Right lobe of liver (tissue), 6 donors: ENCODE data around the gene LIPG. TPM values are rescaled to one million over a fixed set of nuclear protein-coding genes. Genes with fewer than 3 reads are reported as not detected.

ENCODE experiments used
- ATAC-seq, 4 donors: fragments of 200-7000 bp; cut with Tn5 transposase; one replicate each; pipeline ENCODE4 v1.9.1; 2020; ENCODE audit warnings: mild to moderate bottlenecking in 4 of 4, moderate library complexity in 4 of 4
- DNase-seq, 3 donors: peaks; one replicate each; pipeline ENCODE4 v3.0.0-alpha.2; 2020
- H3K27ac ChIP-seq, 3 donors: fragments of 200-600 bp; one replicate each; pipeline ENCODE4 v1.8.0; 2022
- H3K27me3 ChIP-seq, 2 donors: fragments of 200-600 bp; one replicate each; pipeline ENCODE4 v1.8.0; 2022
- H3K36me3 ChIP-seq, 4 donors: fragments of 200-600 bp; sonication (generic) in 1 of 4; one replicate each; pipeline versions ENCODE4 v1.5.1 to v1.8.0; 2017 to 2022; ENCODE audit warnings: control low read depth in 1 of 4
- H3K4me1 ChIP-seq, 4 donors: fragments of 200-600 bp; sonication (generic) in 1 of 4; one replicate each; pipeline versions ENCODE4 v1.5.1 to v1.8.0; 2017 to 2022; ENCODE audit warnings: control low read depth in 1 of 4
- H3K4me3 ChIP-seq, 3 donors: fragments of 200-600 bp; one replicate each; pipeline ENCODE4 v1.8.0; 2022
- H3K9me3 ChIP-seq, 4 donors: fragments of 200-600 bp; sonication (generic) in 1 of 4; one replicate each; pipeline versions ENCODE4 v1.5.1 to v1.8.0; 2017 to 2022; ENCODE audit warnings: control low read depth in 1 of 4
- CTCF ChIP-seq, 4 donors: fragments of 200-600 bp in 3 of 4; fragments of 450-650 bp in 1 of 4; IDR thresholded peaks; one replicate each; pipeline versions ENCODE4 v1.5.1 to v1.8.0; 2016 to 2022; ENCODE audit warnings: antibody characterized with exemption in 4 of 4, mild to moderate bottlenecking in 2 of 4
- POLR2A ChIP-seq: fragments of 450-650 bp; IDR thresholded peaks from one replicate; pipeline ENCODE4 v1.6.1; 2017; ENCODE audit warnings: antibody characterized with exemption, mild to moderate bottlenecking
- WGBS: methylation state at CpG from one replicate; pipeline ENCODE4 v1.1.6; 2018; ENCODE audit warnings: low coverage, low lambda C conversion rate; ENCODE audit not compliant: insufficient coverage; ENCODE audit errors: missing lambda C conversion rate; 5-methylcytosine and 5-hydroxymethylcytosine counted together
- intact Hi-C, 2 donors: fragments of 100-400 bp; cut with DNase I; formaldehyde crosslinking; loops; one replicate each; pipeline versions ENCODE4 v1.11.2 to v1.14.1; 2022
- total RNA-seq, 6 experiments: library from RNA; depleted of rRNA in 2 of 6; stranded (reverse); fragments of >200 nt in 2 of 6; fragmentation: NEBNext Ultra II Directional in 3 of 6; extraction: Animal tissue kit (Norgen Biotek cat#: 25700) in 3 of 6; gene quantifications; one replicate each; pipeline versions ENCODE4 v1.1.0 to v1.2.4, GENCODE V29; 2016 to 2023
- donor health status: DM: no; HTN: yes; CAD: no.
- donor health status: DM: no; HTN: no; CAD: no.
- donor health status: DM: no; HTN: no; CAD: no.
- donor health status: DM: no; HTN: yes; CAD: no.
- donor health status: DM: no; HTN: yes; CAD: no.

Gene LIPG
- total RNA-seq, 6 experiments from 2014 or later, result 35.0 to 120 (median 59.1) TPM

GRCh38 chr18:49563130-49563540, 1.3 kb downstream of the LIPG start:
- peaks cover 0 to 31% (median 13%) of the 10 kb centered on the region in 4 donors for H3K36me3 ChIP-seq
- peak in 1 of 4 donors; percentile 0 for ATAC-seq
- TF ChIP-seq POLR2A (peak; percentile 15), CTCF (IDR thresholded peaks at IDR 0.05) (no peak)
- H3K4me3 ChIP-seq, result peak overlapping the region; percentile 50 to 95 (median 86)
- H3K9me3 ChIP-seq, result no peaks in the 10 kb centered on the region
- intact Hi-C loops, result loop anchor here in 1 of 2 donors (10.0 kb wide), 2 partner anchors 62 to 302 kb away; no protein-coding TSS in a partner anchor
- H3K27ac ChIP-seq, result peak overlapping the region; percentile 64 to 74 (median 67)
- no peaks in the 10 kb centered on the region for H3K27me3 ChIP-seq
- DNase-seq, result no peak
- H3K4me1 ChIP-seq, result peaks cover 0 to 45% (median 8%) of the 10 kb centered on the region in 4 donors

GRCh38 chr18:49563701-49564517, 2.1 kb downstream of the LIPG start:
- Histone ChIP-seq H3K36me3 (peaks cover 0 to 39% (median 18%) of the 10 kb centered on the region in 4 donors), H3K4me3 (peak overlapping the region; percentile 50 to 95 (median 86)), H3K9me3 (no peaks in the 10 kb centered on the region), H3K4me1 (peaks cover 0 to 45% (median 8%) of the 10 kb centered on the region in 4 donors), H3K27me3 (no peaks in the 10 kb centered on the region), H3K27ac (peak overlapping the region; percentile 13 to 74 (median 64))
- no peak for TF ChIP-seq POLR2A
- TF ChIP-seq CTCF (IDR thresholded peaks at IDR 0.05), result no peak
- no peak for DNase-seq
- ATAC-seq, result peak in 3 of 4 donors; percentile 0 to 23 (median 16)
- 28% methylated on average over 6 of the region's 8 CpGs for WGBS
- intact Hi-C loops, result loop anchor here in 1 of 2 donors (10.0 kb wide), 2 partner anchors 61 to 301 kb away; no protein-coding TSS in a partner anchor

GRCh38 chr18:49564518-49564834, 2.6 kb downstream of the LIPG start:
- Histone ChIP-seq H3K4me3 (peak overlapping the region; percentile 50 to 95 (median 86)), H3K9me3 (no peaks in the 10 kb centered on the region), H3K36me3 (peaks cover 0 to 45% (median 22%) of the 10 kb centered on the region in 4 donors), H3K27me3 (no peaks in the 10 kb centered on the region), H3K27ac (peak overlapping the region in 2 of 3 donors; percentile 64 to 74), H3K4me1 (peaks cover 0 to 45% (median 8%) of the 10 kb centered on the region in 4 donors)
- TF ChIP-seq POLR2A (peak; percentile 8), CTCF (IDR thresholded peaks at IDR 0.05) (no peak)
- intact Hi-C loops, result loop anchor here in 1 of 2 donors (10.0 kb wide), 2 partner anchors 60 to 300 kb away; no protein-coding TSS in a partner anchor
- peak; percentile 13 to 56 (median 50) for ATAC-seq
- peak in 1 of 3 donors; percentile 75 for DNase-seq

- no peak for ATAC-seq
- Histone ChIP-seq H3K36me3 (peaks cover 0 to 51% (median 25%) of the 10 kb centered on the region in 4 donors), H3K4me3 (peak overlapping the region in 2 of 3 donors; percentile 86 to 95), H3K27ac (peak overlapping the region in 1 of 3 donors; percentile 33), H3K4me1 (peaks cover 0 to 39% (median 8%) of the 10 kb centered on the region in 4 donors), H3K27me3 (no peaks in the 10 kb centered on the region), H3K9me3 (no peaks in the 10 kb centered on the region)
- intact Hi-C loops, result loop anchor here in 1 of 2 donors (10.0 kb wide), 2 partner anchors 60 to 300 kb away; no protein-coding TSS in a partner anchor
- DNase-seq, result no peak
- no peak for TF ChIP-seq POLR2A
- TF ChIP-seq CTCF (IDR thresholded peaks at IDR 0.05), result no peak
- WGBS, result 35% methylated on average over 7 of the region's 9 CpGs
Measured at GRCh38 chr18:49565101-49565500, 3.2 kb downstream of the LIPG start.
